Mesothelial cell of epicardium (in vitro differentiated cells): ENCODE data around the gene ADAMTS1. TPM values are rescaled to one million over a fixed set of nuclear protein-coding genes. Genes with fewer than 3 reads are reported as not detected.

Source experiments
- DNase-seq, 2 experiments: peaks; one replicate each; pipeline ENCODE4 v3.0.0; 2021; ENCODE audit warnings: low spot score in 2 of 2; ENCODE audit not compliant: unreplicated experiment in 2 of 2
- H3K27ac Mint-ChIP-seq: 2 replicates; pipeline ENCODE4 v1.8.0; 2021; ENCODE audit warnings: mixed read lengths
- H3K27me3 Mint-ChIP-seq: 2 replicates; pipeline ENCODE4 v1.8.0; 2021; ENCODE audit warnings: low read depth, mixed read lengths
- H3K36me3 Mint-ChIP-seq: 2 replicates; pipeline ENCODE4 v1.8.0; 2021; ENCODE audit warnings: mixed read lengths
- H3K4me1 Mint-ChIP-seq: 2 replicates; pipeline ENCODE4 v1.8.0; 2021; ENCODE audit warnings: mixed read lengths
- H3K4me3 Mint-ChIP-seq: 2 replicates; pipeline ENCODE4 v1.8.0; 2021; ENCODE audit warnings: mild to moderate bottlenecking, moderate library complexity, mixed read lengths
- H3K9me3 Mint-ChIP-seq: 2 replicates; pipeline ENCODE4 v1.8.0; 2021; ENCODE audit warnings: mixed read lengths
- CTCF ChIP-seq: fragments of 200-600 bp; sonication (generic); IDR thresholded peaks from one replicate; pipeline ENCODE4 v1.5.0; 2021; ENCODE audit warnings: antibody characterized with exemption; ENCODE audit not compliant: unreplicated experiment
- total RNA-seq: library from RNA; stranded (reverse); gene quantifications from 3 replicates; pipeline ENCODE4 v1.2.1, GENCODE V29; 2021

ADAMTS1 gene
- total RNA-seq, 1 donor from 2014 or later: 77.6 TPM

GRCh38 chr21:26844258-26845065 lies 747 bp downstream of the ADAMTS1 start:
- Mint-ChIP-seq H3K36me3 (peaks cover 24% of the 10 kb centered on the region), H3K4me3 (peak overlapping the region; percentile 95), H3K27ac (peak overlapping the region; percentile 98), H3K9me3 (no peaks in the 10 kb centered on the region), H3K27me3 (no peaks in the 10 kb centered on the region), H3K4me1 (peaks cover 47% of the 10 kb centered on the region)
- no peak for TF ChIP-seq CTCF
- peak; percentile 47 to 58 for DNase-seq

GRCh38 chr21:26843933-26844257 lies 1.3 kb downstream of the ADAMTS1 start:
- Mint-ChIP-seq H3K4me1 (peaks cover 44% of the 10 kb centered on the region), H3K4me3 (peak overlapping the region; percentile 95), H3K27ac (peak overlapping the region; percentile 98), H3K9me3 (no peaks in the 10 kb centered on the region), H3K27me3 (no peaks in the 10 kb centered on the region), H3K36me3 (peaks cover 28% of the 10 kb centered on the region)
- TF ChIP-seq CTCF: no peak
- DNase-seq: no peak

GRCh38 chr21:26842974-26843932 lies 2.0 kb downstream of the ADAMTS1 start:
- peak; percentile 41 for TF ChIP-seq CTCF
- Mint-ChIP-seq H3K4me1 (peaks cover 44% of the 10 kb centered on the region), H3K4me3 (peak overlapping the region; percentile 95), H3K27ac (peak overlapping the region; percentile 98), H3K27me3 (no peaks in the 10 kb centered on the region), H3K9me3 (no peaks in the 10 kb centered on the region), H3K36me3 (peaks cover 34% of the 10 kb centered on the region)
- DNase-seq: peak; percentile 69 to 88

GRCh38 chr21:26842300-26842699 lies 2.9 kb downstream of the ADAMTS1 start:
- no peak for DNase-seq
- H3K36me3 Mint-ChIP-seq: peaks cover 42% of the 10 kb centered on the region
- peak overlapping the region; percentile 98 for H3K27ac Mint-ChIP-seq
- H3K4me3 Mint-ChIP-seq: peak overlapping the region; percentile 95
- TF ChIP-seq CTCF: no peak
- peaks cover 44% of the 10 kb centered on the region for H3K4me1 Mint-ChIP-seq
- no peaks in the 10 kb centered on the region for H3K27me3 Mint-ChIP-seq
- H3K9me3 Mint-ChIP-seq: no peaks in the 10 kb centered on the region

- no peak for TF ChIP-seq CTCF
- Mint-ChIP-seq H3K9me3 (no peaks in the 10 kb centered on the region), H3K27ac (no peak overlapping the region), H3K27me3 (no peaks in the 10 kb centered on the region), H3K36me3 (peaks cover 51% of the 10 kb centered on the region), H3K4me1 (peaks cover 37% of the 10 kb centered on the region), H3K4me3 (peak overlapping the region; percentile 45)
- no peak for DNase-seq
These were observed 4.3 kb downstream of the ADAMTS1 start for GRCh38 chr21:26840912-26841311.
